Fibroblast of skin of back (primary cell): ENCODE results near the gene PNPLA7.
A peak's percentile ranks its signal among the peaks of the same experiment; 100 is the strongest.
"Not testable (repeated sequence)": the region's sequence is repeated elsewhere in the genome, so short reads cannot be mapped to it uniquely, and the experiment has no call there.

Source experiments
- DNase-seq: peaks from one replicate; pipeline ENCODE4 v3.0.0-alpha.2; 2013

Gene PNPLA7

DNA sequence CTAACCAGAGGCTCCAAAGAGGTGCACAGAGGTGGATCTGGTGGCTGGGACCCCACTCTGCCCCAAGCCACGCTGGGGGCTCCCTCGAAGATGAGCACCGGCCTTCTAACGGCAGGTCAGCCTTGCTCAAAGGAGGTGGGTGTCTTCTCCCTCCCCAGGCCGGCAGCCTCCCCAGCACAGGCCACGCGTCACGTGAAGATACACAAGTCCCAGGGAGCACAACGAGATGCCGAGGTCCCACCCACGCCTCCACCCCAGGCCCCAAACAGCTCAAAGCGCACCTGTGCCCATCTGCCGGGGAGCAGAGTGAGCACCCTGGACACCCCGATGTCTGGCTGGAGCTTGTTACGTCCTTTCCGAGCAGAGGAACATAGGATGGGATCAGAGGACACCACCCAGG lies 12.1 kb downstream of the PNPLA7 start:
- DNase-seq, result no peak

DNA sequence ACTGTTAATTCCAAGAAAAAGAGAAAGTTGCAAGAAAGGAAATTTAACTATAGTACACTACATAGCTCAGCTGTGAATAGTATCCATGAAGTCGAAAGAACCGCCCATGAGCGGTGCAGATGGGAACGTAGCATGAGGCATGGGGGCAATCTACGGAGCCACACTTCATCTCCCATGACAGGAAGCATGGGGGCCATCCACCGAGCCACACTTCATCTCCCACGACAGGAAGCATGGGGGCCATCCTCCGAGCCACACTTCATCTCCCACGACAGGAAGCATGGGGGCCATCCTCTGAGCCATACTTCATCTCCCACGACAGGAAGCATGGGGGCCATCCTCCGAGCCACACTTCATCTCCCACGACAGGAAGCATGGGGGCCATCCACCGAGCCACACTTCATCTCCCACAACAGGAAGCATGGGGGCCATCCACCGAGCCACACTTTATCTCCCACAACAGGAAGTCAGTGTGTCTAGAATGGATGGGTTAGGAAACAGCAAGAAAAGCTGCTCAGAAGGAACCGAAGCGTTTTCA lies 13.5 kb downstream of the PNPLA7 start:
- not testable (repeated sequence) for DNase-seq

DNA sequence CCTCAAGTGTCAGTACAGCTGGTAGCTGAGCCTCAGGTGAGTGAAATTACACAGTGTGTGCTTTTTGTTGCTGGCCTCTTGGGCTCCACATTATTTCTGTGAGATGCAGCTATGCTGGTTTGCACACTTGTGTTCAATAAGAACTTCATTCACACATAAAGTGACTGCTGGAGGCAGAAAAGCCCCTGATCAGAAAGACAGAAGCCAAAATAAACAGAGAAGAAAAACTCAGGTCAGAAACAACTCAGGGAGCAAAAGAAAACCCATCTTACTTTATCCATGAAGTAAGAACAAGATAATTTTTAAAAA lies 15.1 kb downstream of the PNPLA7 start:
- DNase-seq, result no peak

DNA sequence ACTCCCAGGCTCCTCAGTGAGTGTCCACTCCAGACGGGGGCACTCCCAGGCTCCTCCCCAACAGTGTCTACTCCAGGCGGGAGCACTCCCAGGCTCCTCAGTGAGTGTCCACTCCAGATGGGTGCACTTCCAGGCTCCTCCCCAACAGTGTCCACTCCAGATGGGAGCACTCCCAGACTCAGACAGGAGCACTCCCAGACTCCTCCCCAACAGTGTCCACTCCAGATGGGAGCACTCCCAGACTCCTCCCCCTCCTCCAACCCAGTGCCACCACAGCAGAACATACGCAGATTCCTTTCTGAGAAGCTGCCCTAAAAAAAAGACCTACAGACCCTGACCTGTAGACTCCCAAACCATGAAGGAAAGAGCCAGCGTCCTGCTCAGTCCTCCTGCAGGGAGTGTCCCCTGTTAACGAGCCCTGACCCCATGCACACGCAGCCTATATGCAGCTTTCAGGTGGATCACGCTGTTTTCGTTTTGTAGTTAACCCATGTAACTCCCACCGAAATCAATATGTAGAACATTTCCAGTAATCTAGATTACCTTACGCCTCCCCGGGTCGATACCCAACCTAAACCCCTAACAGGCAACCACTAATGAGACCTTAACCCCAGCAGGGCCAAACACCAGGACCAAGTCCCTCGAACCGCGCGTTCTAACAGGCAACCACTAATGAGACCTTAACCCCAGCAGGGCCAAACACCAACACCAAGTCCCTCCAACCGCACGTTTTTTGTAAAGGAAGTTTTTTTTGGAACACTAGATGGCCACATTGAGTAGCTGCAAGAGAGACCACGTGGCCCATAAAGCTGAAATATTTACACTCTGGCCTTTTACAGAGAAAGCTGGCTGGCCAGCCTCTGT lies 15.7 kb downstream of the PNPLA7 start:
- peak; percentile 67 for DNase-seq

DNA sequence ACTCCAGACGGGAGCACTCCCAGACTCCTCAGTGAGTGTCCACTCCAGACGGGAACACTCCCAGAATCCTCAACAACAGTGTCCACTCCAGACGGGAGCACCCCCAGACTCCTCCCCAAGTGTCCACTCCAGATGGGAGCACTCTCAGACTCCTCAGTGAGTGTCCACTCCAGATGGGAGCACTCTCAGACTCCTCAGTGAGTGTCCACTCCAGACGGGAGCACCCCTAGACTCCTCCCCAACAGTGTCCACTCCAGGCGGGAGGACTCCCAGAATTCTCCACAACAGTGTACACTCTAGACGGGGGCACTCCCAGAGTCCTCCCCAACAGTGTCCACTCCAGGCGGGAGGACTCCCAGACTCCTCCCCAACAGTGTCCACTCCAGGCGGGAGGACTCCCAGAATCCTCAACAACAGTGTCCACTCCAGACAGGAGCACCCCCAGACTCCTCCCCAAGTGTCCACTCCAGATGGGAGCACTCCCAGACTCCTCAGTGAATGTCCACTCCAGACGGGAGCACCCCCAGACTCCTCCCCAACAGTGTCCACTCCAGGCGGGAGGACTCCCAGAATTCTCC lies 17.2 kb downstream of the PNPLA7 start:
- not testable (repeated sequence) for DNase-seq

DNA sequence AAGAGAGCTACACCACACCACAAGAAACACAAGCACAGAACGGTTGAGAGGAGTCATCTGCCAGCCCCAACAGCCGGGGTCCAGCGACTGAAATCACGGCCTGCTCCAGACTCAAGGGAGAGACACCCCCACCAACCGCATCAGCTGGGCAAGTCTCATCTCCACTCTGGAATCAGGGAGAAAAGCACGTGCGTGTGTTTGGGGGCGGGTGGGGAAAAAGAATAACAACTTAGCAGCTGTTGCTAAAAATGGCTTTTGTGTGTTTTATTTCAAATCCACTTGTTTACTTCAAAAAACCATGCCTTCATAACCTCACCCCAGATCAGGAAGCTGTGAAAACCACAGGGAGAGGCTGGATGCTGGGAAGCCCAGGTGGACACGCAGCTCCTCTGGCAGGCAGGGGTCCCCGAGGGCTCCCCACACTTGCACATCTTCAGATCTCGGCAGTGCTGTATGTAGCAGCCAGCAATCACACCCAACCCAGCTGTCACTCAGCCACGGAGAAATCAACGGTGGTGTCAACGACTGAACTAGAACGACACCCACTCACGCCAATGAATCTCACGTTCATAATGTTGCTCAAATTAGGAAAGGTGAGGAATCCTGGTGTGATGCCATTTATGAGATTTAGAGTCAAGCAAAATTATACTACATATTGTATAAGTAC lies 19.0 kb downstream of the PNPLA7 start:
- DNase-seq, result no peak

DNA sequence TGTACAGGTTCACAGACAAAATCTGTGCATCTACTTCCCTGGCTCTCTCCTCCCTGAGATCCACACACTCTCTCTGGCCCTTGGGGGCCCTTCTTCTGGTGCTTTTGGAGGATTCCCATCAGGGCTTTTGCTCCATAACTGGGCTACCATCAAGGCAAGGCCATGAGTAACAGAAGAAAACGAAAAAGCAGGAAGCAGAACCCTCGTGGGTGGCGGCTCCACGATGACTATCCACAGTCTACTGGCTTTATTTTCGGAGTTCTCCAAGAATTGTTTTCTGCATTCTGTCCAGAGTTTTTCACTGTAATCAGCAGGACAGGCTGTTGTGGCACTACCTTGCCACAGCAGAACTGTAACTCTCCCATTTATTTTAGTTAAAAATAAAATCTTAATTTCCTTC lies 19.9 kb downstream of the PNPLA7 start:
- DNase-seq, result no peak

DNA sequence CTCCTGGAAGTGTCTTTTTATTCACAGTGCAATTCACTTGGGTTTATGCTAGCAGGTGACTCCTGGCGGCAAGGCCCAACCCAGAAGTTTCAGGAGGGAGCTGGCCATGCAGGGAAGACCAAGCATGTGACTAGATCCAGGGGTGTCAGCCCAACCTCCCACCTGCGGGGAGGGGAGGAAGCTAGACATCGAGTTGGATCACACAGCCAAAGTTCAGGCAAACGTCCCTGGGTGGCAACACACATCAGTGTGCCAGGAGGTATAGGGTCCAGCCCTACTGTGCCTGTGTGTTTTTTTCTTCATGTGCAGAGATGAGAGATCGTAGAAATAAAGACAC lies 25.3 kb downstream of the PNPLA7 start:
- DNase-seq, result no peak

DNA sequence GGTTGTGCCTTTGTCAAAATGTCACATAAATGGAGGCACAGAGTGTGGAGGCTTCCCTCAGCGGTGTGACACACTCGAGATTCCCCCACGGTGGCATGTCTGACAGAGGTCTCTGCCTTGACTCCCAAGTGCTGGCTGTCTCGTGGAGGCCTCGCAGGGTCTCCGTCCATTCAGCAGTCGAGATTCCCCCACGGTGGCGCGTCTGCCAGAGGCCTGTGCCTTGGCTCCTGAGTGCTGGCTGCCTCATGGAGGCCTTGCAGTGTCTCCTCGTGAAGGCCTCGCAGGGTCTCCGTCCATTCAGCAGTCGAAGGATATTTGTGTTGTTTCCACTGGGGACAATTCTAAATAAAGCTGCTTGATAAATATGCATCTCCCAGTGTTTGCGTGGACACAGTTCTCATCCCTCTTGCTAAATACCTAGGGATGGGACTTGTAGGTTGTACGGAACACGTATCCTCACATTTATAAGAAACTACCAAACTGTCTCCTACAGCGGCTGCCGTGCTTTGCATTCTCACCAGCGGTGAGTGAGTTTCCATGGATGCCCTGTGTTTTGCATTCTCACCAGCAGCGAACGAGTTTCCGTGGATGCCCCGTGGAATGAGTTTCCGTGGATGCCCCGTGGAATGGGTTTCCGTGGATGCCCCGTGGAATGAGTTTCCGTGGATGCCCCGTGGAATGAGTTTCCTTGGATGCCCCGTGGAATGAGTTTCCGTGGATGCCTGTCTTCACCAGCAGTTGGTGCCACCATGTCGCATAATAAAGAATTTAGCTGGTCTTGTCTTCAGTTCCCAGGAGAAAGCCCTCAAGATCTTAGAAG lies 25.8 kb downstream of the PNPLA7 start:
- DNase-seq, result no peak

DNA sequence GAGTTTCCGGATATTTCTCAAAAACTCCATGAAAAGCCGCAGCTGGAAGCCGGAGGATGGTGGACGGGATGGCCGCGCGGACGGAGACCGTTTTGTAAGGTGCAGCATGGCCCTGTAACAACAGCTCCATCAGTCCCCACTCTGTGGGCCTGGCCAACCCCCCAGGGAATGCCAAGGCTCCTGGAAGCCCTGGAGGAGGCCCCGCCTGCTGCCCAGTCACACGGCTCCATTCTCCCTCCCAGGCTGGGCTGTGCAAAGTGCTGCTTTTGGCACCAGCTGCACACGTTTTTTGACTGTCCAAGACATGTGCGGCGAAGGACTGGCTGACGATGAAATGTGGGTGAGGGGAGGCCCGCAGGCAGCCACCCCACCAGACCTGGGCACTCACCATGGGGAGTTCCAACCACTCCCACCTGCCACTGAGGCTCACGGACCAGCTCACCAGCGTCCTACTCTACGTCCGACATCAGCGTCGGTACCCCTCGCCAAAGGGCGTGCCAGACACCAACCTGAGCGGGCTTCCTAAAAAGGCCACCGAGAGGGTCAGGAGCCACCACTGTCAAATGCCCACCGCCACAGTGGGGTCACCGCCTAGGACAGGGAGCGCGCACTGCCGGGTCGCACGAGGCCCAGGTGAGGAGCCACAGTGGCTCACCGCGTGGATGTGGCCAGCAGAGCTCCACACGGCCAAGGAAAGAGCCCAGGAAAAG lies 27.3 kb downstream of the PNPLA7 start:
- DNase-seq, result no peak

DNA sequence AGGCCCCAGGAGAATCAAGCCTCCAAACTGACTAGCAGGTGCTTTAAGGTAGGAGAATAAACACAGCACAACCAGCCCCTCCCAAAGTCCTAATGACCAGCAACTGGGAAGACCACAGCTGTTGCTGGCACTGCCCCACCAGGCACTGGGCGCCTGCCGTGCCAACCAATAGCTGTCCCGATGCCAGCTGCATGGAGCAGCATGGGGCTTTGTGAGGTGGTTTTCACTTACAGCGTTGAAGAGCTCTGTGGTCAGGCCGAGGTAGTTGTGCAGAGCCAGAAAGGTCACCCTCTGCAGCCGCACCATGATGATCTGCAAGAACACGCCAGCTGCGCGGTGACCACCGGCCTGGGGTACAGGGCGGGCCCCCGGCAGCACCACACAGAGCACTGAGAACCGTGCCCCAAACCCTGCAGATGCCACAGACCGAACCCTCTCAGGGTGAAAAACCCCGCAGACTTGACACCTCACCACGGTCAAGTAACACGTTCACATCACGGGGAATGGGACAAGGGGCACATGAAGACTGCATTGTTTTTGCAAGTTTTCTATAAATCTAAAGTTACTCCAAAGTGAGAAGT lies 28.7 kb downstream of the PNPLA7 start:
- DNase-seq, result no peak

DNA sequence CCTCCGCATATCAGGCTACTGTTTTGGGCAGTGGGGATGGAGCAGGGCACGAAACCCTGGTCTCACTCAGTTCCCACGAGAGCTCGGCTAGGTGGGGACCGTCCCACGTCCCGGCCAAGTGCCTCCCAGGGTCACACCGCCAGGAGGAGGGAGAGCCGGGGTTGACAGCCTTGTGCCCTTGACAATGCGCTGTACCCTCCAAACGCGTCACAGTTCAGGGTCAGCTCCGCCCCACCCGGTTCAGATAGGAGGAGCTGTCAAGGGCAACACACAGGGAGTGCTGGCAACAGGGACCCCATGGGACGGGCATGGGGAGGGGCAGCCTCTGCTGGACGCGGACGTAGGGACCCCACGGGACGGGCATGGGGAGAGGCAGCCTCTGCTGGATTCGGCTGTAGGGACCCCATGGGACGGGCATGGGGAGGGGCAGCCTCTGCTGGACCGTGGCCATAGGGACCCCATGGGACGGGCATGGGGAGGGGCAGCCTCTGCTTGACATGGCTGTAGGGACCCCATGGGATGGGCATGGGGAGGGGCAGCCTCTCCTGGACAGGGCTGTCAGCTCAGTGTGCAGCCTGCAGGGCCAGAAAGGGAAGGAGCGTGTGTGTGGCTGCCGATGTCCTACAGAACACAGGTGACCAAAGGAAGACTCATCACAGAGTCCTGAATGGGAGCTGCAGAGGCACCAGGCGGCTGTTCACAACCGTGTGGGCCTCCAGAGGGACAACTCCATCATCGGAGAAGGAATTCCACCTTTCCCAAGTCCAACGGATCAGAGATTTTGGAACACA lies 29.4 kb downstream of the PNPLA7 start:
- DNase-seq, result no peak

DNA sequence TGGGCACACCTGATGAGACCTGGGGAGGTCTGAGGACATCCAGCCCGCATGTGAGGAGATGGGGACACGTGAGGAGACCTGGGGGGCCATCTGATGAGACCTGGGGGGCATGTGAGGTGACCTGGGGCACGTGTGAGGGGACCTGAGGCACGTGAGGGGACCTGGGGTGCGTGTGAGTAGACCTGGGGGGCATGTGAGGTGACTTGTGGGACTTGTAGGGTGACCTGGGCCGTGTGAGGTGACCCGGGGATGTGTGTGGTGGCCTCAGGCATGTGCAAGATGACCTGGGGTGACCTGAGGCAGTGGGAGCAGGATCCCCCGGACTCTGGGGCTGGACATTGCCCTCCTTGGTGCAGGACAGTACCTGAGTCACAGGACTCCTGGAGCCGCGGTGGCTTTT lies 30.6 kb downstream of the PNPLA7 start:
- no peak for DNase-seq

DNA sequence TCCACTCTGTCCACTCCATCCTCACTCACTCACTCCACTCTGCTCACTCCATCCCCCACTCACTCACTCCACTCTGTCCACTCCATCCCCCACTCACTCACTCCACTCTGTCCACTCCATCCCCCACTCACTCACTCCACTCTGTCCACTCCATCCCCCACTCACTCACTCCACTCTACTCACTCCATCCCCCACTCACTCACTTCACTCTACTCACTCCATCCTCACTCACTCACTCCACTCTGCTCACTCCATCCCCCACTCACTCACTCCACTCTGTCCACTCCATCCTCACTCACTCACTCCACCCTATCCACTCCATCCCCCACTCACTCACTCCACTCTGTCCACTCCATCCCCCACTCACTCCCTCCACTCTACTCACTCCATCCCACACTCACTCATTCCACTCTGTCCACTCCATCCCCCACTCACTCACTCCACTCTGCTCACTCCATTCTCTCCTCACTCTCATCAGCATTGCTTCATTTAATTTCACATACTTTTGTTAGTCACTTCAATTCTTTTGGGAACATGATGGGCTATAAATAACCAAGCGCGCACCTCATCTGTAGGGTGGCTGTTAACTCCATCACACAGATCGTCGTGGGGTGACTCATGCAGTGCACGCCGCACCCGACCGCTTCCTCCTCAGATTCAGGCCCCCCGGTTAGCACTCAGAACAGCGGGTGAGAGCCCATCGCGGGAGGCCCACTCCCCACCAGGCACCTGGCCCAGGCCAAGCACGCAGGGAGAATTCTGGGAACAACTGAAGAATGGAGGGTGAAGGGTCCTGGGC lies 31.3 kb downstream of the PNPLA7 start:
- peak; percentile 68 for DNase-seq

DNA sequence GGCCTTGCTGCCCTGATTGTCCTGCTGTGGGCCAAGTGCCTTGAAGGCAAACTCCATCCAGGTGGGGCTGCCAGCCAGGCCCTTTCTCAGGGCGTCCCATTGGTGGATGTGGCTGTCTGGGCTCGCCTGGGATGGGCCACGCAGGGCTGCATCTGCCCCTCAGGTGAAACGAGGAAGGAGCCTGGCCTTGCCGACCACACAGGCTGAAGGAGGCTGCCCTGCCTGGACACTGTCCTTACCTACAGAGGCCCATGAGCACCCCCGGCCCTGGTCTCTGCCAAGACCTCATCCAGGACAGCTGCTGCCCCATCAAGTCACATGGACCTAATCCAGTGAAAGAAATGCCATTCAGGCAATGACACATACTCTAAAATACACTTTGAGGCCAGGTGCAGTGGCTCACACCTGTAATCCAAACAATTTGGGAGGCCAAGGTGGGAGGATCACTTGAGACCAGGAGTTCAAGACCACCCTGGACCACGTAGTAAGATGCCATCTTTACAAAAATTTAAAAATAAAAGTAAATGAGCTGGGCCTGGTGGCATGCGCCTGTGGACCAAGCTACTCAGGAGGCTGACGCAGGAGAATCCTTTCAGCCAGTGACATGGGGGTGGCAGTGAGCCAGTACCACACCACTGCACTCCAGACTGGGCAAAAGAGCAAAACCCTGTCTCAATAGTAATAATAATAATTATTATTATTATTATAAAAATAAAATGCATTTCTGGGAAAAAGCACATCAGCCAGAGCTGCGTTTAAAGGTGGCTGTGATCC lies 33.9 kb downstream of the PNPLA7 start:
- no peak for DNase-seq

DNA sequence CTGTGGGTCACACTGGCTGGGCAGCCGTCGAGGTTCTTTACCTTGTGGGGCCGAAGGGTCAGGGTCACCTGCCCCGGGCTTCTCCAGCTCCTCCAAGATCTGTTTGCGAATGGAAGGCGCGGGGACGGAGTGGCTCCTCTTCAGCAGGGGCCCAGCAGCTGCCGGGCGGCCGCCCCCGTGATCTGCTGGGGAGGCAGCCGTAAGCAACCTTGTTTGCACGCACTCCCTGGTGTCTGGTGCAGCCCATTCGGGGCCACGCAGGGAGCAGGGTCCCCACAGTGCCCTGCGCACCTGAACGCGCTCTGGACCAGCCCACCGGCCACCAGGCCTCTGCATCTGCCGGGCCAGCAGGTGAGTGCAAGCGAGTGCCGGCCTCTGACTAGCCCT lies 34.9 kb downstream of the PNPLA7 start:
- DNase-seq, result no peak

DNA sequence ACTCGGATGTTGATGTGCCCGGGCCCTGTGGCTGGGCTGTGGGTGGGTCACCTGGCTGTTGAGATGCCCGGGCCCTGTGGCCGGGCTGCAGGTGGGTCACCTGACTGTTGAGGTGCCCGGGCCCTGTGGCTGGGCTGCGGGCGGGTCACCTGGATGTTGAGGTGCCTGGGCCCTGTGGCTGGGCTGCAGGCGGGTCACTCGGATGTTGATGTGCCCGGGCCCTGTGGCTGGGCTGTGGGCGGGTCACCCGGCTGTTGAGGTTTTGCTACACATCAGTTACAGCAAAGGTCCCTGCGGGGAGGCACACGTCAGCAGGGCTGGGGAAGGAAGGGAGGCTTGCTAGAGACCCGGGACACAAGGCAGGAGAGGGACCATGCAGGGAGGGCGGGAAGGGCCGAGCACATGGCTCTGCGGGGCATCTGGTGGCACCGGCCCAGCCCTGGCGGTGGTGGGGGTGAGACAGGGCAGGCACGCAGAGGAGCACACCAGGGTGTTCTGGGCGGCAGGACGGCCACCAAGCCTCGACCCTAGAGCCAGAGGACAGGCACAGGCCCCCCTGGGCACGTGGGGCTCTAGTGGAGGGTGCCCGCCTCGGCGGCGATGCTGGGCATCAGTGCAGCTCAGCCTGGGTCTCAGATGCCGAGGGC lies 35.4 kb downstream of the PNPLA7 start:
- no peak for DNase-seq

DNA sequence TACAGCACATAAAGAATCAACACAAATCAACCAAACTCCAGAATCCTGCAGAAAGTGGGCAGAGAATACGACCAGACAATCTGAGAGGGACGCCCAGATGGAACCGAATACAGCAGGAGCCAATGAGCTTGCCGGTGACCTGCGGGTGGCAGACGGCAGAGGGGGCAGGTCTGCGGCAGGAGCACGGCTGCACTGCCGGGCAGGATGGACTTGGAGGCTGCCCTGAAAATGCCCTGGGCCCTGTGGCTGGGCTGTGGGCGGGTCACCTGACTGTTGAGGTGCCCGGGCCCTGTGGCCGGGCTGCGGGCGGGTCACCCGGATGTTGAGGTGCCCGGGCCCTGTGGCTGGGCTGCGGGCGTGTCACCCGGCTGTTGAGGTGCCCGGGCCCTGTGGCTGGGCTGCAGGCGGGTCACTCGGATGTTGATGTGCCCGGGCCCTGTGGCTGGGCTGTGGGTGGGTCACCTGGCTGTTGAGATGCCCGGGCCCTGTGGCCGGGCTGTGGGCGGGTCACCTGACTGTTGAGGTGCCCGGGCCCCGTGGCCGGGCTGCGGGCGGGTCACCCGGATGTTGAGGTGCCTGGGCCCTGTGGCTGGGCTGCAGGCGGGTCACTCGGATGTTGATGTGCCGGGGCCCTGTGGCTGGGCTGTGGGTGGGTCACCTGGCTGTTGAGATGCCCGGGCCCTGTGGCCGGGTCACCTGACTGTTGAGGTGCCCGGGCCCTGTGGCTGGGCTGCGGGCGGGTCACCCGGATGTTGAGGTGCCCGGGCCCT lies 36.2 kb downstream of the PNPLA7 start:
- DNase-seq, result not testable (repeated sequence)
